Fibroblast of pulmonary artery (primary cell): ENCODE measurements around the gene GREB1.

Experiments
- DNase-seq: peaks from one replicate; pipeline ENCODE4 v3.0.0-alpha.2; 2010; ENCODE audit warnings: low read depth
- H3K4me3 ChIP-seq: replicated peaks from 2 replicates; pipeline ENCODE4 v1.5.1; 2011; ENCODE audit warnings: low read depth, mild to moderate bottlenecking, control low read depth, low read length, moderate library complexity
- CTCF ChIP-seq: IDR thresholded peaks from 2 replicates; pipeline ENCODE4 v1.5.1; 2011; ENCODE audit warnings: mild to moderate bottlenecking, control low read depth, low read length, inconsistent platforms; ENCODE audit errors: missing control alignments

GREB1 gene

GRCh38 chr2:11591091-11591490 lies 57.2 kb downstream of the GREB1 start:
- H3K4me3 ChIP-seq, result no peak overlapping the region
- DNase-seq, result no peak
- no peak for TF ChIP-seq CTCF

DNA sequence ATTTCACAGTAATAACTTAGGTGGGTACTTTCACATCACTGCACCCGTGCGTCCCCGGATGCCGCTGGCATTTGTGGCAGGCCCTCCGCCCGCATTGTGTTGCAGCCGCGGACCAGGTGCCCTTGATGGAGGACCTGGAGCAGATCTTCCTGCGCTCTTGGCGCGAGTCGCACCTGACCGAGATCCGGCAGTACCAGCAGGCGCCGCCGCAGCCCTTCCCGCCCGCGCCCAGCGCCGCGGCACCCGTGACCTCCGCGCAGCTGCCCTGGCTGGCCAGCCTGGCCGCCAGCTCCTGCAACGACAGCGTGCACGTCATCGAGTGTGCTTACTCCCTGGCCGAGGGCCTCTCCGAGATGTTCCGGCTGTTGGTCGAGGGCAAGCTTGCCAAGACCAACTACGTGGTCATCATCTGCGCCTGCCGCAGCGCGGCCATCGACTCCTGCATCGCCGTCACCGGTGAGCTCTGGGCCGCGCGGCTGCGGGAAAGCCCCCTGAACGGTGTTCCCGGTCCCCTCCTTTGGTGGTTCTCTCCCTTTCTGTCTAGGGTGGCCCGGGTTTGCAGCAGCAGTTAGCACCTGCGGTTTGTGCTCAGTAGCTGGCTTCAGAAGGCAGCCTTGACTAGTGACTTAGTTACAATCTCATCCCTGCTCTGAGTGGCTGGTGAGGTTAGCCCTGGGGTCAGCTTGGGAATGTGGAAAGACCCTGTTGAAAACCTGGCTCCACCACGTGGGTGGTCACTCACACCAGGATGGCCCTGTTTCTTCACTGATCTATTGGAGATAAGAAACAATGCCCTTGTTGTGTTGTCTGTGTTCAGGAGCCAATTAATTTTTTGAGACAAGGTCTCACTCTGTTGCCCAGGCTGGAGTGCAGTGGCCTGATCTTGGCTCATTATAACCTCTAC lies 59.1 kb downstream of the GREB1 start:
- H3K4me3 ChIP-seq, result no peak overlapping the region
- DNase-seq, result no peak
- no peak for TF ChIP-seq CTCF

GRCh38 chr2:11596801-11597200 lies 63.0 kb downstream of the GREB1 start:
- no peak overlapping the region for H3K4me3 ChIP-seq
- TF ChIP-seq CTCF, result no peak
- no peak for DNase-seq

DNA sequence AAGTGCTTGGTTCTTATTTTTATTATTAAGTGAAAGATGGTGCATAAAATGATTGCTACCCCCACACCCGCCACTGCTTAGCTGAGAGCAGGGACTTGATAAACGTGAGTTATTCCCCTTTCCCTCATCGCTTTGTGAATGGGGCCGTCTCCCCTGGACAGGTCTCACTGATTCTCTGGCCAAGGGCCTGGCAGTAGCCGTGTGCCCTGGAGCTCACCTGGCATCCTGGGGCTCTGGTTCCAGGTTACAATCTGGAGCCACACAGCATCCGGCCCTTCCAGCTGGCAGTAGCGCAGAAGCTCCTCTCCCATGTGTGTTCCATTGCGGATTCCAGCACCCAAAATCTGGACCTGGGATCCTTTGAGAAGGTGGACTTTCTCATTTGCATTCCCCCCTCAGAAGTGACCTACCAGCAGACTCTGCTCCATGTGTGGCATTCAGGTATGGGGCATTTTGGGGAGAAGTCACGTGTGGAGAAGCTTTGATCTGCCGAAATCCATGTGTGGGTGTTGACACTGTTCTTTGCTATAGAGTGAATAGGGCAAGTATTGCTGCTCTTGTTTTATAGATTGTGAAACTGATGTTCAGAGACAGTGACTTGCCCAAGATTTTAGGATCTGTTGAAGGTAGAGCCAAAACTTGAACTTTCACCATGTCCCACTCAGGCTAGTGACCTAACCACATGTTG lies 63.8 kb downstream of the GREB1 start:
- no peak for DNase-seq
- TF ChIP-seq CTCF, result no peak
- no peak overlapping the region for H3K4me3 ChIP-seq

- no peak for TF ChIP-seq CTCF
- DNase-seq, result no peak
- no peak overlapping the region for H3K4me3 ChIP-seq
Measured at GRCh38 chr2:11598228-11598731, 64.4 kb downstream of the GREB1 start.

DNA sequence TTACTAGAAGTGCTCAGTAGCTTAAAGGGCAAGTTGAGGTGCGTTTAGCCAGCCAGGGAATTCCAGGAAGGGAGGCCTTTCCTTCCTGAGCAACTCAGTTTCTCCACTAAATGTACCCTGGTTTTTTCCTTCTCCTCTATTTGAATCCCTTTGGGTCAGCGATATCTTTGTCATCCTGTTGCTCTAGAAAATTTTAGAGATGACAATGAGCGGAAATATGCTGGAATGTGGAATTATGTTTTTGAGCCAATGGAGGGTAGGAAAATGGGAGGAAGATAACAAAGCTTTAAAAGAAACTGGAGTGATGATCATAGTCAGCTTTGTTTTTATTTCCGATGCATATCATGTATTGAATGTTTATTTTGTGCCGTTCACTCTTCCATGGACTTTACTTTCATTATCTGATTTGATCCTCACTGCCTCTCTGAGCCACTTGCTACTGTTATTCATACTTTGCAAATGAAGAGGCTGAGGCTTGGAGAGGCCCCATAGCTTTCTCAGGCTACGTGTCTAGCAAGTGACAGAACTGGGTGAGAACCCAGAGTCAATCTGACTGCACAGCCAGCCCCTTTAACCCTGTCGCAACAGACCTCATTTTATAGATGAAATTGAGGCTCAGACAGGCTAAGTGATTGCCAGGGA lies 68.8 kb downstream of the GREB1 start:
- H3K4me3 ChIP-seq, result no peak overlapping the region
- no peak for TF ChIP-seq CTCF
- DNase-seq, result no peak
